Measurements from ENCODE around the gene GOLGA5. TPM values are rescaled to one million over a fixed set of nuclear protein-coding genes. Genes with fewer than 3 reads are reported as not detected.
A peak's percentile ranks its signal among the peaks of the same experiment; 100 is the strongest.

GOLGA5 gene, protein sequence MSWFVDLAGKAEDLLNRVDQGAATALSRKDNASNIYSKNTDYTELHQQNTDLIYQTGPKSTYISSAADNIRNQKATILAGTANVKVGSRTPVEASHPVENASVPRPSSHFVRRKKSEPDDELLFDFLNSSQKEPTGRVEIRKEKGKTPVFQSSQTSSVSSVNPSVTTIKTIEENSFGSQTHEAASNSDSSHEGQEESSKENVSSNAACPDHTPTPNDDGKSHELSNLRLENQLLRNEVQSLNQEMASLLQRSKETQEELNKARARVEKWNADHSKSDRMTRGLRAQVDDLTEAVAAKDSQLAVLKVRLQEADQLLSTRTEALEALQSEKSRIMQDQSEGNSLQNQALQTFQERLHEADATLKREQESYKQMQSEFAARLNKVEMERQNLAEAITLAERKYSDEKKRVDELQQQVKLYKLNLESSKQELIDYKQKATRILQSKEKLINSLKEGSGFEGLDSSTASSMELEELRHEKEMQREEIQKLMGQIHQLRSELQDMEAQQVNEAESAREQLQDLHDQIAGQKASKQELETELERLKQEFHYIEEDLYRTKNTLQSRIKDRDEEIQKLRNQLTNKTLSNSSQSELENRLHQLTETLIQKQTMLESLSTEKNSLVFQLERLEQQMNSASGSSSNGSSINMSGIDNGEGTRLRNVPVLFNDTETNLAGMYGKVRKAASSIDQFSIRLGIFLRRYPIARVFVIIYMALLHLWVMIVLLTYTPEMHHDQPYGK
- total RNA-seq: 10 to 100 TPM; 24.1 to 60.0 (median 32.2) TPM

- Histone ChIP-seq H3K36me3 (peaks cover 0 to 19% (median 13%) of the 10 kb centered on the region in 4 donors), H3K27me3 (no peaks in the 10 kb centered on the region), H3K27ac (peak within 1 kb of the TSS; percentile 88 to 94 (median 92)), H3K4me1 (peaks cover 17 to 34% (median 19%) of the 10 kb centered on the region in 4 donors), H3K4me3 (peak within 1 kb of the TSS; percentile 71 to 96 (median 92)), H3K9me3 (peaks cover under 1 to 14% (median 7%) of the 10 kb centered on the region in 4 donors)
- ATAC-seq (ENCODE audit: low FRiP score in 2 of 2): peak; percentile 99
- TF ChIP-seq POLR2AphosphoS5 (IDR thresholded peaks at IDR 0.05) (peak; percentile 83 to 94), EP300 (IDR thresholded peaks at IDR 0.05) (peak in 1 of 4 donors; percentile 79), POLR2A (IDR thresholded peaks at IDR 0.05) (peak in 3 of 4 donors; percentile 76 to 89 (median 83)), CTCF (IDR thresholded peaks at IDR 0.05) (peak; percentile 15 to 83 (median 64))
- 5 to 6% methylated on average over 16 to 19 of the region's 71 CpGs for WGBS, 2 donors
- peak; percentile 99 to 100 for DNase-seq
These were observed at the start of gene GOLGA5 for GRCh38 chr14:92793709-92794546. Gene GOLGA5, plus strand, starts transcription at chr14:92794305. Its CDS starts 3,133 bp downstream, at chr14:92797438.

- Histone ChIP-seq H3K4me1 (peaks cover 12 to 32% (median 15%) of the 10 kb centered on the region in 4 donors), H3K9me3 (no peaks in the 10 kb centered on the region), H3K27ac (peak overlapping the region; percentile 85 to 93 (median 92)), H3K27me3 (no peaks in the 10 kb centered on the region), H3K36me3 (peaks cover 0 to 9% (median 2%) of the 10 kb centered on the region in 4 donors), H3K4me3 (peak overlapping the region; percentile 69 to 86 (median 78))
- DNase-seq (no peak), ATAC-seq (ENCODE audit: low FRiP score in 2 of 2) (peak; percentile 9 to 30)
- WGBS, 2 donors: 5 to 6% methylated on average over 14 to 16 of the region's 16 CpGs
- TF ChIP-seq POLR2AphosphoS5 (IDR thresholded peaks at IDR 0.05) (no peak), POLR2A (IDR thresholded peaks at IDR 0.05) (no peak), CTCF (IDR thresholded peaks at IDR 0.05) (no peak), EP300 (IDR thresholded peaks at IDR 0.05) (no peak)
These were observed 46.3 kb upstream of the GOLGA5 start for GRCh38 chr14:92747701-92748258.

DNA sequence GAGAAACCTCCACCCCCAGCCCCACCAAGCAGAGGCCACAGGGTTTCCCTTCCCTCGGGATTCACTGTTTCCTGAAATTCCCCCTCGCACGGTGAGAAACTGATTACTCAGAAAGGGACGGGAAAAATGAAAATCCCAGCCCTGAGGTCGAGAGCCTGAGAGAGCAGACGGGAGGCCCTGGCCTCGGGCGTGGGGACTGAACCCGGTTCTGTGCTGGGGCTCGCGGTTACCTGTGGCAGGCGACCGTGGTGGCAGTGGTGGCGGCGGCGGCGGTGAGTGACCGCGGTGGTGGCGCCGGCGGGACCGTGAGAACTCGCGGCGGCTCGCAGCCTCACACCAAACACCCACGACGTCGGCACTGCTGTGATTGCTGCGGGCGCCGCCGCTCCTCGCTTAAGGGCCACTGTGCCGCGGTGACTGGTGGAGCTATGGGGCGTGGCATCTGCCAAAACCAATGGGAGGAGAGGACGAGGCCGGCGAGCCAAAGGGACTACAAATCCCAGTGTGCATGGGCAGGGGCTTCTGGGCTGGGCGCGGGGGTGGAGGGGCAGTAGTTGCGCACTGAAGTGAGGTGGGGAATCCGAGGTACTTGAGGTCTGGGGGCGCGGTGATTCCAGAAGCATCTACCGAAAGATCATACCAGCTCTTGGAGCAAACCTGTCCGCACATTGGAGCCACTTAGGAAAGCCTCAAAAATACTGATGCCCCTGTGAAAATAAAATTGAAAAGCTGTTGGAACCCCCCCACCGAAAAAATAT lies 45.7 kb upstream of the GOLGA5 start, which contains the start of gene LGMN:
Gene LGMN, minus strand, starts transcription at position 369 of the 758 bp plus-strand sequence. CDS start 15,841 bp downstream, outside the sequence.
- TF ChIP-seq EP300 (IDR thresholded peaks at IDR 0.05) (peak in 1 of 4 donors; percentile 59), CTCF (IDR thresholded peaks at IDR 0.05) (peak in 3 of 6 experiments; percentile 25 to 34 (median 33)), POLR2AphosphoS5 (IDR thresholded peaks at IDR 0.05) (peak; percentile 91 to 100), POLR2A (IDR thresholded peaks at IDR 0.05) (peak; percentile 63 to 99 (median 97))
- peaks cover 12 to 32% (median 15%) of the 10 kb centered on the region in 4 donors for H3K4me1 ChIP-seq
- H3K27me3 ChIP-seq: no peaks in the 10 kb centered on the region
- H3K9me3 ChIP-seq: no peaks in the 10 kb centered on the region
- ATAC-seq (ENCODE audit: low FRiP score in 2 of 2) (peak; percentile 98 to 99), DNase-seq (peak; percentile 96 to 97)
- peak within 1 kb of the TSS; percentile 69 to 86 (median 78) for H3K4me3 ChIP-seq
- H3K36me3 ChIP-seq: peaks cover 0 to 2% (median 0%) of the 10 kb centered on the region in 4 donors
- H3K27ac ChIP-seq: peak within 1 kb of the TSS; percentile 85 to 93 (median 92)
- WGBS, 2 donors: 3 to 9% methylated on average over 9 to 42 of the region's 50 CpGs

All from upper lobe of left lung (tissue), 6 donors.